Suppressor macrophage (primary cell): ENCODE data around the gene TBC1D10A.
A peak's percentile ranks its signal among the peaks of the same experiment; 100 is the strongest.
"Not testable (repeated sequence)": the region's sequence is repeated elsewhere in the genome, so short reads cannot be mapped to it uniquely, and the experiment has no call there.

Experiments
- DNase-seq, 4 experiments: peaks; one replicate each; pipeline ENCODE4 v3.0.0-alpha.2; 2020 to 2022

The TBC1D10A gene

GRCh38 chr22:30347255-30347892 lies 20.6 kb upstream of the TBC1D10A start:
- no peak for DNase-seq

GRCh38 chr22:30344447-30345200 lies 17.9 kb upstream of the TBC1D10A start:
- DNase-seq = no peak

- DNase-seq = no peak
Observed at GRCh38 chr22:30340911-30341685, 14.4 kb upstream of the TBC1D10A start.

- DNase-seq = no peak
Observed at GRCh38 chr22:30338802-30339201, 12.1 kb upstream of the TBC1D10A start.

GRCh38 chr22:30338341-30338740 lies 11.6 kb upstream of the TBC1D10A start:
- not testable (repeated sequence) for DNase-seq

- DNase-seq = no peak
Observed at GRCh38 chr22:30337461-30337778, 10.7 kb upstream of the TBC1D10A start.

GRCh38 chr22:30336752-30337460 lies 10.2 kb upstream of the TBC1D10A start:
- no peak for DNase-seq

- no peak for DNase-seq
Observed at GRCh38 chr22:30335236-30335635, 8.5 kb upstream of the TBC1D10A start.

GRCh38 chr22:30334646-30335045 lies 7.9 kb upstream of the TBC1D10A start:
- no peak for DNase-seq

GRCh38 chr22:30333707-30334087 lies 7.0 kb upstream of the TBC1D10A start:
- no peak for DNase-seq

- DNase-seq = no peak
Observed at GRCh38 chr22:30332994-30333706, 6.4 kb upstream of the TBC1D10A start.

GRCh38 chr22:30332551-30332950 lies 5.8 kb upstream of the TBC1D10A start:
- DNase-seq = no peak

- no peak for DNase-seq
Observed at GRCh38 chr22:30328466-30329049, 1.8 kb upstream of the TBC1D10A start.

GRCh38 chr22:30327864-30328345 lies 1.2 kb upstream of the TBC1D10A start:
- DNase-seq = no peak

- DNase-seq = peak in 2 of 4 experiments; percentile 27 to 36
Observed at GRCh38 chr22:30326255-30326705, 461 bp downstream of the TBC1D10A start.

- DNase-seq = no peak
Observed at GRCh38 chr22:30325724-30326254, 952 bp downstream of the TBC1D10A start.

GRCh38 chr22:30325065-30325720 lies 1.5 kb downstream of the TBC1D10A start:
- peak; percentile 42 to 69 (median 60) for DNase-seq

GRCh38 chr22:30324014-30324730 lies 2.6 kb downstream of the TBC1D10A start:
- DNase-seq = peak; percentile 58 to 78 (median 74)

GRCh38 chr22:30323246-30323645 lies 3.5 kb downstream of the TBC1D10A start:
- no peak for DNase-seq

GRCh38 chr22:30321461-30321860 lies 5.3 kb downstream of the TBC1D10A start:
- no peak for DNase-seq
